GM23338 (cell line): ENCODE measurements around the gene SERINC5. TPM values are rescaled to one million over a fixed set of nuclear protein-coding genes. Genes with fewer than 3 reads are reported as not detected.

Experiments used
- ATAC-seq: fragments of 200-7000 bp; cut with Tn5 transposase; 3 replicates; pipeline ENCODE4 v1.9.1; 2020
- DNase-seq: peaks from one replicate; pipeline ENCODE4 v3.0.0-alpha.2; 2015; ENCODE audit warnings: low spot score
- H2AFZ ChIP-seq: fragments of 200-600 bp; sonication (generic); 2 replicates; pipeline ENCODE4 v1.8.0; 2016; ENCODE audit warnings: antibody characterized with exemption, mild to moderate bottlenecking, moderate library complexity
- H3F3A ChIP-seq: fragments of 200-600 bp; sonication (generic); replicated peaks from 2 replicates; pipeline ENCODE4 v1.8.0; 2017; ENCODE audit warnings: antibody characterized with exemption, mixed run types, low read depth
- H3K27ac ChIP-seq: fragments of 200-600 bp; sonication (generic); 2 replicates; pipeline ENCODE4 v1.6.1; 2016; ENCODE audit warnings: low read depth
- H3K27me3 ChIP-seq: fragments of 200-600 bp; sonication (generic); 2 replicates; pipeline ENCODE4 v1.8.0; 2016; ENCODE audit warnings: mild to moderate bottlenecking, mixed run types, moderate library complexity; ENCODE audit not compliant: insufficient read depth
- H3K36me3 ChIP-seq: fragments of 200-600 bp; sonication (generic); 2 replicates; pipeline ENCODE4 v1.8.0; 2016; ENCODE audit warnings: mild to moderate bottlenecking; ENCODE audit not compliant: insufficient read depth
- H3K4me1 ChIP-seq: fragments of 200-600 bp; sonication (generic); 2 replicates; pipeline ENCODE4 v1.8.0; 2016; ENCODE audit warnings: mild to moderate bottlenecking, moderate library complexity; ENCODE audit not compliant: insufficient read depth
- H3K4me2 ChIP-seq: fragments of 200-600 bp; sonication (generic); 2 replicates; pipeline ENCODE4 v1.7.1; 2017; ENCODE audit warnings: mixed run types
- H3K4me3 ChIP-seq: fragments of 200-600 bp; sonication (generic); 2 replicates; pipeline ENCODE4 v1.6.1; 2016; ENCODE audit warnings: mixed run types
- H3K79me2 ChIP-seq: fragments of 200-600 bp; sonication (generic); replicated peaks from 2 replicates; pipeline ENCODE4 v1.8.0; 2017; ENCODE audit warnings: mild to moderate bottlenecking; ENCODE audit not compliant: insufficient read depth
- H3K9me2 ChIP-seq: fragments of 200-600 bp; sonication (generic); 2 replicates; pipeline ENCODE4 v1.8.0; 2017; ENCODE audit not compliant: insufficient read depth
- H4K20me1 ChIP-seq: fragments of 200-600 bp; sonication (generic); replicated peaks from 2 replicates; pipeline ENCODE4 v1.8.0; 2017; ENCODE audit warnings: mild to moderate bottlenecking; ENCODE audit not compliant: insufficient read depth
- H3K27ac Mint-ChIP-seq: 2 replicates; pipeline ENCODE4 v1.8.0; 2020; ENCODE audit warnings: inconsistent platforms, mild to moderate bottlenecking, moderate library complexity, mixed read lengths
- H3K27me3 Mint-ChIP-seq: 3 replicates; pipeline ENCODE4 v1.8.0; 2022; ENCODE audit warnings: low read depth, mild to moderate bottlenecking, moderate library complexity, mixed read lengths, inconsistent platforms; ENCODE audit not compliant: insufficient read depth, poor library complexity
- H3K36me3 Mint-ChIP-seq: 3 replicates; pipeline ENCODE4 v1.8.0; 2021; ENCODE audit warnings: low read depth, mild to moderate bottlenecking, inconsistent platforms, moderate library complexity, mixed read lengths
- H3K4me1 Mint-ChIP-seq: 3 replicates; pipeline ENCODE4 v1.8.0; 2020; ENCODE audit warnings: mild to moderate bottlenecking, inconsistent platforms, mixed read lengths
- H3K4me3 Mint-ChIP-seq: 3 replicates; pipeline ENCODE4 v1.8.0; 2021; ENCODE audit warnings: moderate library complexity, mild to moderate bottlenecking, inconsistent platforms, mixed read lengths
- H3K9me3 Mint-ChIP-seq: 3 replicates; pipeline ENCODE4 v1.8.0; 2020; ENCODE audit warnings: moderate library complexity, mild to moderate bottlenecking, inconsistent platforms, mixed read lengths
- EZH2 ChIP-seq: fragments of 200-600 bp; sonication (generic); IDR thresholded peaks from one replicate; pipeline ENCODE4 v1.8.0; 2017; ENCODE audit warnings: antibody characterized with exemption, mild to moderate bottlenecking, low read depth; ENCODE audit not compliant: unreplicated experiment
- EZH2phosphoT487 ChIP-seq: fragments of 200-600 bp; sonication (generic); IDR thresholded peaks from one replicate; pipeline ENCODE4 v1.8.1; 2018; ENCODE audit warnings: antibody characterized with exemption; ENCODE audit not compliant: unreplicated experiment
- JUNB ChIP-seq: IDR thresholded peaks from one replicate; pipeline ENCODE4 v1.6.1; 2016; ENCODE audit warnings: antibody characterized with exemption; ENCODE audit not compliant: unreplicated experiment
- NANOG ChIP-seq: IDR thresholded peaks from 2 replicates; pipeline ENCODE4 v1.6.1; 2016; ENCODE audit warnings: antibody characterized with exemption, borderline replicate concordance
- POLR2AphosphoS5 ChIP-seq: IDR thresholded peaks from 2 replicates; pipeline ENCODE4 v1.6.1; 2016; ENCODE audit warnings: antibody characterized with exemption, low read depth
- STAT1 ChIP-seq: IDR thresholded peaks from one replicate; pipeline ENCODE4 v1.6.1; 2016; ENCODE audit warnings: antibody characterized with exemption; ENCODE audit not compliant: unreplicated experiment
- ZNF114 ChIP-seq: fragments of 250-450 bp; sonication (Bioruptor Pico); IDR thresholded peaks from 2 replicates; pipeline ENCODE4 v1.5.0; 2020; ENCODE audit warnings: mild to moderate bottlenecking, moderate library complexity
- ZNF331 ChIP-seq: fragments of 250-450 bp; sonication (Bioruptor Pico); IDR thresholded peaks from 2 replicates; pipeline ENCODE4 v1.5.0; 2020; ENCODE audit warnings: low read depth, mild to moderate bottlenecking, moderate library complexity
- polyA plus RNA-seq: library from polyadenylated mRNA; unstranded; fragments of >200 nt; fragmentation: Nextera tagmentation; extraction: Ambion mirVana; gene quantifications from 2 replicates; pipeline ENCODE4 v1.2.1, GENCODE V29; 2016
- total RNA-seq: library from RNA; depleted of rRNA; stranded (reverse); fragments of >200 nt; shearing (Covaris generic); gene quantifications from 2 replicates; pipeline ENCODE4 v1.2.3, GENCODE V29; 2014
- TF ChIP-seq, protein P1 (sequence below): IDR thresholded peaks from one replicate; pipeline ENCODE4 v1.6.1; 2018; ENCODE audit warnings: antibody characterized with exemption; ENCODE audit not compliant: unreplicated experiment
- TF ChIP-seq, protein P2 (sequence below): fragments of 250-450 bp; sonication (Bioruptor Pico); IDR thresholded peaks from 2 replicates; pipeline ENCODE4 v1.5.0; 2020; ENCODE audit warnings: mild to moderate bottlenecking, moderate library complexity
- TF ChIP-seq, protein P3 (sequence below): IDR thresholded peaks from 2 replicates; pipeline ENCODE4 v1.6.1; 2016; ENCODE audit warnings: antibody characterized with exemption

Gene SERINC5
- total and polyA plus RNA-seq, 2 experiments from 2014 or later = 34.0 to 107 TPM

DNA sequence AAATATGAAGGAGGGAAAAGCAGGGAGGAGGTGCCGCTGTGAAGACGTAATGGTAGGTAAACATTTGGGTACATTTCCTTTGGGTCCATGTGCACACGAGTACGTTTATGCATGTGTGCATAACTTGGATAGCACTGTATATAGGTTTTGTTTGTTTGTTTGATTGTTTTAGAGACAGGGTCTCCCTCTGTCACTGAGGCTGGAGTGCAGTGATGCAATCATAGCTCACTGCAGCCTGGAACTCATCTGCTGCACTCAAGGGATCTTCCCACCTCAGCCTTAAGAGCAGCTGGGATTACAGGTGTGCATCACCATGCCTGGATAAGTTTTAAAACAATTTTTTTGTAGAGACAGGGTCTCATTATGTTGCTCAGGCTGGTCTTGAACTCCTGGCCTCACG lies 126.7 kb downstream of the SERINC5 start:
- Mint-ChIP-seq H3K4me3 (no peak overlapping the region), H3K27ac (no peak overlapping the region), H3K36me3 (peaks cover 14% of the 10 kb centered on the region), H3K27me3 (peaks cover 6% of the 10 kb centered on the region), H3K4me1 (peaks cover 21% of the 10 kb centered on the region), H3K9me3 (peaks cover 4% of the 10 kb centered on the region; the same call in 2 of the 3 replicates)
- no peak overlapping the region for H3K4me2 ChIP-seq
- peaks cover 12% of the 10 kb centered on the region for H3K9me2 ChIP-seq
- ATAC-seq (no peak), DNase-seq (no peak)
- H3K36me3 ChIP-seq = no peaks in the 10 kb centered on the region
- H3K4me1 ChIP-seq = peaks cover 29% of the 10 kb centered on the region
- H3K4me3 ChIP-seq = no peak overlapping the region
- TF ChIP-seq POLR2AphosphoS5 (no peak), EZH2phosphoT487 (no peak), EZH2 (no peak)
- no peaks in the 10 kb centered on the region for H4K20me1 ChIP-seq
- peaks cover 8% of the 10 kb centered on the region; the same call in 1 of the 2 replicates for H3F3A ChIP-seq
- H3K27me3 ChIP-seq = no peaks in the 10 kb centered on the region
- no peaks in the 10 kb centered on the region for H3K79me2 ChIP-seq
- no peak overlapping the region for H2AFZ ChIP-seq
- H3K27ac ChIP-seq = no peak overlapping the region

GRCh38 chr5:80128141-80128540 lies 127.7 kb downstream of the SERINC5 start:
- H2AFZ ChIP-seq = no peak overlapping the region
- H3K27me3 ChIP-seq = no peaks in the 10 kb centered on the region
- no peaks in the 10 kb centered on the region for H3K79me2 ChIP-seq
- Mint-ChIP-seq H3K27ac (peak overlapping the region; percentile 34; the same call in 1 of the 2 replicates), H3K27me3 (peaks cover 4% of the 10 kb centered on the region), H3K9me3 (peaks cover 4% of the 10 kb centered on the region; the same call in 2 of the 3 replicates), H3K36me3 (peaks cover 14% of the 10 kb centered on the region), H3K4me3 (no peak overlapping the region), H3K4me1 (peaks cover 13% of the 10 kb centered on the region)
- DNase-seq (peak; percentile 53), ATAC-seq (peak; percentile 39)
- no peak overlapping the region for H3K4me3 ChIP-seq
- peaks cover 12% of the 10 kb centered on the region for H3K9me2 ChIP-seq
- no peaks in the 10 kb centered on the region for H4K20me1 ChIP-seq
- H3K27ac ChIP-seq = peak overlapping the region; percentile 62
- H3K4me2 ChIP-seq = peak overlapping the region; percentile 63
- peaks cover 3% of the 10 kb centered on the region; the same call in 1 of the 2 replicates for H3F3A ChIP-seq
- no peaks in the 10 kb centered on the region for H3K36me3 ChIP-seq
- peaks cover 19% of the 10 kb centered on the region for H3K4me1 ChIP-seq
- TF ChIP-seq, protein P1, sequence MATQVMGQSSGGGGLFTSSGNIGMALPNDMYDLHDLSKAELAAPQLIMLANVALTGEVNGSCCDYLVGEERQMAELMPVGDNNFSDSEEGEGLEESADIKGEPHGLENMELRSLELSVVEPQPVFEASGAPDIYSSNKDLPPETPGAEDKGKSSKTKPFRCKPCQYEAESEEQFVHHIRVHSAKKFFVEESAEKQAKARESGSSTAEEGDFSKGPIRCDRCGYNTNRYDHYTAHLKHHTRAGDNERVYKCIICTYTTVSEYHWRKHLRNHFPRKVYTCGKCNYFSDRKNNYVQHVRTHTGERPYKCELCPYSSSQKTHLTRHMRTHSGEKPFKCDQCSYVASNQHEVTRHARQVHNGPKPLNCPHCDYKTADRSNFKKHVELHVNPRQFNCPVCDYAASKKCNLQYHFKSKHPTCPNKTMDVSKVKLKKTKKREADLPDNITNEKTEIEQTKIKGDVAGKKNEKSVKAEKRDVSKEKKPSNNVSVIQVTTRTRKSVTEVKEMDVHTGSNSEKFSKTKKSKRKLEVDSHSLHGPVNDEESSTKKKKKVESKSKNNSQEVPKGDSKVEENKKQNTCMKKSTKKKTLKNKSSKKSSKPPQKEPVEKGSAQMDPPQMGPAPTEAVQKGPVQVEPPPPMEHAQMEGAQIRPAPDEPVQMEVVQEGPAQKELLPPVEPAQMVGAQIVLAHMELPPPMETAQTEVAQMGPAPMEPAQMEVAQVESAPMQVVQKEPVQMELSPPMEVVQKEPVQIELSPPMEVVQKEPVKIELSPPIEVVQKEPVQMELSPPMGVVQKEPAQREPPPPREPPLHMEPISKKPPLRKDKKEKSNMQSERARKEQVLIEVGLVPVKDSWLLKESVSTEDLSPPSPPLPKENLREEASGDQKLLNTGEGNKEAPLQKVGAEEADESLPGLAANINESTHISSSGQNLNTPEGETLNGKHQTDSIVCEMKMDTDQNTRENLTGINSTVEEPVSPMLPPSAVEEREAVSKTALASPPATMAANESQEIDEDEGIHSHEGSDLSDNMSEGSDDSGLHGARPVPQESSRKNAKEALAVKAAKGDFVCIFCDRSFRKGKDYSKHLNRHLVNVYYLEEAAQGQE = no peak
- TF ChIP-seq, protein P2, sequence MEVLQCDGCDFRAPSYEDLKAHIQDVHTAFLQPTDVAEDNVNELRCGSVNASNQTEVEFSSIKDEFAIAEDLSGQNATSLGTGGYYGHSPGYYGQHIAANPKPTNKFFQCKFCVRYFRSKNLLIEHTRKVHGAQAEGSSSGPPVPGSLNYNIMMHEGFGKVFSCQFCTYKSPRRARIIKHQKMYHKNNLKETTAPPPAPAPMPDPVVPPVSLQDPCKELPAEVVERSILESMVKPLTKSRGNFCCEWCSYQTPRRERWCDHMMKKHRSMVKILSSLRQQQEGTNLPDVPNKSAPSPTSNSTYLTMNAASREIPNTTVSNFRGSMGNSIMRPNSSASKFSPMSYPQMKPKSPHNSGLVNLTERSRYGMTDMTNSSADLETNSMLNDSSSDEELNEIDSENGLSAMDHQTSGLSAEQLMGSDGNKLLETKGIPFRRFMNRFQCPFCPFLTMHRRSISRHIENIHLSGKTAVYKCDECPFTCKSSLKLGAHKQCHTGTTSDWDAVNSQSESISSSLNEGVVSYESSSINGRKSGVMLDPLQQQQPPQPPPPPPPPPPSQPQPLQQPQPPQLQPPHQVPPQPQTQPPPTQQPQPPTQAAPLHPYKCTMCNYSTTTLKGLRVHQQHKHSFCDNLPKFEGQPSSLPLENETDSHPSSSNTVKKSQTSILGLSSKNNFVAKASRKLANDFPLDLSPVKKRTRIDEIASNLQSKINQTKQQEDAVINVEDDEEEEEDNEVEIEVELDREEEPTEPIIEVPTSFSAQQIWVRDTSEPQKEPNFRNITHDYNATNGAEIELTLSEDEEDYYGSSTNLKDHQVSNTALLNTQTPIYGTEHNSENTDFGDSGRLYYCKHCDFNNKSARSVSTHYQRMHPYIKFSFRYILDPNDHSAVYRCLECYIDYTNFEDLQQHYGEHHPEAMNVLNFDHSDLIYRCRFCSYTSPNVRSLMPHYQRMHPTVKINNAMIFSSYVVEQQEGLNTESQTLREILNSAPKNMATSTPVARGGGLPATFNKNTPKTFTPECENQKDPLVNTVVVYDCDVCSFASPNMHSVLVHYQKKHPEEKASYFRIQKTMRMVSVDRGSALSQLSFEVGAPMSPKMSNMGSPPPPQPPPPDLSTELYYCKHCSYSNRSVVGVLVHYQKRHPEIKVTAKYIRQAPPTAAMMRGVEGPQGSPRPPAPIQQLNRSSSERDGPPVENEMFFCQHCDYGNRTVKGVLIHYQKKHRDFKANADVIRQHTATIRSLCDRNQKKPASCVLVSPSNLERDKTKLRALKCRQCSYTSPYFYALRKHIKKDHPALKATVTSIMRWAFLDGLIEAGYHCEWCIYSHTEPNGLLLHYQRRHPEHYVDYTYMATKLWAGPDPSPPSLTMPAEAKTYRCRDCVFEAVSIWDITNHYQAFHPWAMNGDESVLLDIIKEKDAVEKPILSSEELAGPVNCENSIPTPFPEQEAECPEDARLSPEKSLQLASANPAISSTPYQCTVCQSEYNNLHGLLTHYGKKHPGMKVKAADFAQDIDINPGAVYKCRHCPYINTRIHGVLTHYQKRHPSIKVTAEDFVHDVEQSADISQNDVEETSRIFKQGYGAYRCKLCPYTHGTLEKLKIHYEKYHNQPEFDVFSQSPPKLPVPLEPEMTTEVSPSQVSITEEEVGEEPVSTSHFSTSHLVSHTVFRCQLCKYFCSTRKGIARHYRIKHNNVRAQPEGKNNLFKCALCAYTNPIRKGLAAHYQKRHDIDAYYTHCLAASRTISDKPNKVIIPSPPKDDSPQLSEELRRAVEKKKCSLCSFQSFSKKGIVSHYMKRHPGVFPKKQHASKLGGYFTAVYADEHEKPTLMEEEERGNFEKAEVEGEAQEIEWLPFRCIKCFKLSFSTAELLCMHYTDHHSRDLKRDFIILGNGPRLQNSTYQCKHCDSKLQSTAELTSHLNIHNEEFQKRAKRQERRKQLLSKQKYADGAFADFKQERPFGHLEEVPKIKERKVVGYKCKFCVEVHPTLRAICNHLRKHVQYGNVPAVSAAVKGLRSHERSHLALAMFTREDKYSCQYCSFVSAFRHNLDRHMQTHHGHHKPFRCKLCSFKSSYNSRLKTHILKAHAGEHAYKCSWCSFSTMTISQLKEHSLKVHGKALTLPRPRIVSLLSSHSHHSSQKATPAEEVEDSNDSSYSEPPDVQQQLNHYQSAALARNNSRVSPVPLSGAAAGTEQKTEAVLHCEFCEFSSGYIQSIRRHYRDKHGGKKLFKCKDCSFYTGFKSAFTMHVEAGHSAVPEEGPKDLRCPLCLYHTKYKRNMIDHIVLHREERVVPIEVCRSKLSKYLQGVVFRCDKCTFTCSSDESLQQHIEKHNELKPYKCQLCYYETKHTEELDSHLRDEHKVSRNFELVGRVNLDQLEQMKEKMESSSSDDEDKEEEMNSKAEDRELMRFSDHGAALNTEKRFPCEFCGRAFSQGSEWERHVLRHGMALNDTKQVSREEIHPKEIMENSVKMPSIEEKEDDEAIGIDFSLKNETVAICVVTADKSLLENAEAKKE (CRISPR knock-in tag) = no peak
- TF ChIP-seq POLR2AphosphoS5 = no peak
- TF ChIP-seq ZNF331 = no peak
- TF ChIP-seq EZH2phosphoT487 = no peak
- TF ChIP-seq NANOG = no peak
- TF ChIP-seq, protein P3, sequence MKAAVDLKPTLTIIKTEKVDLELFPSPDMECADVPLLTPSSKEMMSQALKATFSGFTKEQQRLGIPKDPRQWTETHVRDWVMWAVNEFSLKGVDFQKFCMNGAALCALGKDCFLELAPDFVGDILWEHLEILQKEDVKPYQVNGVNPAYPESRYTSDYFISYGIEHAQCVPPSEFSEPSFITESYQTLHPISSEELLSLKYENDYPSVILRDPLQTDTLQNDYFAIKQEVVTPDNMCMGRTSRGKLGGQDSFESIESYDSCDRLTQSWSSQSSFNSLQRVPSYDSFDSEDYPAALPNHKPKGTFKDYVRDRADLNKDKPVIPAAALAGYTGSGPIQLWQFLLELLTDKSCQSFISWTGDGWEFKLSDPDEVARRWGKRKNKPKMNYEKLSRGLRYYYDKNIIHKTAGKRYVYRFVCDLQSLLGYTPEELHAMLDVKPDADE = no peak
- no peak for TF ChIP-seq STAT1
- TF ChIP-seq ZNF114 (CRISPR knock-in tag) = no peak
- TF ChIP-seq JUNB = no peak
